ELF-1 (cell line): ENCODE data around the gene PRR15L.
A peak's percentile ranks its signal among the peaks of the same experiment; 100 is the strongest.

ENCODE experiments used
- DNase-seq: peaks from one replicate; pipeline ENCODE4 v3.0.0-alpha.2; 2016; ENCODE audit warnings: low read depth, low spot score

PRR15L gene

DNA sequence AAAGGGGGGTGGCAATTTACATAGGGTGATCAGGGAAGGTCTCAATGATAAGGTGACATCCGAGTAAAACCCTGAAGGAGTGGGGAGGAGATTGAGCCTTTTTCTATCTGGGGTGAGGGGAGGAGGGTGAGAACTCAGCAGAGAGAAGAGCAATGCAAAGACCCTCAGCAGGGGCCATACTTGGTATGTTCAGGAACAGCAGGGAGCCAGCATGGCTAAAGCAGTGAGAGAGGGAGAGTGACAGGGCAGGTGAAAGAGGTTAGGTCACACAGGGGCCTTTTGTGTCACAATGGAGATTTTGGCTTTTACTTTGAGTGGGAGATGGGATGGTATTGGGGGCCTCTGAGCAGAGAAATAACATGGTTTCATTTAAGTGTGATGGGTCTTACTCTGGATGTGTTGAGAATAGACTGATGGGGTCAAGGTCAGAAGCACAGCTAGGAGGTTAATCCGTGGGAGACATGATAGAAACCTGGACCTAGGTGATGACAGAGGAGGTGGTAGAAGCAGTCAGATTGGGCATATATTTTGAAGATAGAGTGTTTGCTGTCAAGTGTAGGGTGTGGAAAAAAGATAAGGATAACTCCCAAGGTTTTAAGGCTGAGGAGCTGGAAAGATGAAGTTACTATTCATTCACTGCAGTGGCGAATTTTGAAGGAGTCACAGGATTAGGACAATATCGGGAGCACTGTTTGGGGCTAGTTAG lies 55.5 kb downstream of the PRR15L start:
- DNase-seq: peak; percentile 75
